Measurements from ENCODE around the gene TMEM120B.

Gene TMEM120B

DNA sequence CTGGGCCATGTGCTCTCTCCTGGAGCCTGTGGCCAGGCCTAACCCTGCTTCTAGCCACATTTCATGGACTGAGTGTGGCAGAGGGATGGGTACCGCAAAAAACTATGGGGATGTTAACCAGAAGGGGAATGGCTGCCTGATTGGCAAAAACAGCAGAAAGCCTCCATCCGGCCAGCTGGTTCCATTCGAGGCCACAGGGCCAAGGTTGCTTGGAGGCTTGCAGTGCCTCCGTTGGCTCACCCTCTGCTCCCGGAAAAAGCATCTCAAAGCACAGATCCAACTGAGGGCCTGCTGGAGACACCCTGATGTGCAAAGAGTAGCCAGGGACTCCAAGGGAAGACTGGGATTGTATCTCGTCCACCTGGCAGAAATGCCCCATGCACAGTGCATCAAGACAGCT is 16.5 kb downstream of the TMEM120B start:
- Histone ChIP-seq H3K4me3 (ENCODE audit: low read length in 2 of 2) (no peak overlapping the region), H3K18ac (ENCODE audit: low read length) (no peak overlapping the region), H2BK12ac (ENCODE audit: low read length) (no peak overlapping the region), H3K4me2 (ENCODE audit: insufficient read depth, low read length, poor library complexity, severe bottlenecking) (no peak overlapping the region), H3K4me1 (ENCODE audit: control insufficient read depth in 2 of 2, insufficient read depth in 1 of 2, low read depth in 1 of 2, low read length in 2 of 2) (no peaks in the 10 kb centered on the region), H3K36me3 (replicated peaks in 1 of 2; ENCODE audit: control insufficient read depth in 2 of 2, insufficient read depth in 2 of 2, low read length in 2 of 2) (peaks cover 0 to 2% of the 10 kb centered on the region in 2 donors), H3K23ac (ENCODE audit: low read depth, low read length, poor library complexity) (no peak overlapping the region), H4K91ac (ENCODE audit: low read depth, low read length, poor library complexity) (no peak overlapping the region), H3K14ac (ENCODE audit: low read length) (no peak overlapping the region), H3K27ac (replicated peaks; ENCODE audit: low read length) (no peak overlapping the region), H3K79me1 (ENCODE audit: low read depth, low read length) (no peaks in the 10 kb centered on the region), H3K9me3 (replicated peaks in 1 of 2; ENCODE audit: control insufficient read depth in 2 of 2, insufficient read depth in 1 of 2, low read depth in 1 of 2, low read length in 2 of 2) (no peaks in the 10 kb centered on the region), H3K27me3 (ENCODE audit: control insufficient read depth in 3 of 3, insufficient read depth in 3 of 3, low read depth in 1 of 3, low read length in 3 of 3) (no peaks in the 10 kb centered on the region), H2BK15ac (ENCODE audit: low read length) (no peak overlapping the region), H3K4ac (ENCODE audit: low read length) (no peak overlapping the region), H2BK5ac (ENCODE audit: low read length) (no peak overlapping the region), H3K9ac (ENCODE audit: low read depth, low read length, poor library complexity) (no peak overlapping the region), H4K8ac (ENCODE audit: low read depth, low read length) (no peak overlapping the region), H2BK120ac (ENCODE audit: low read depth, low read length) (no peak overlapping the region), H2AFZ (ENCODE audit: low read length) (no peak overlapping the region), H2AK5ac (ENCODE audit: low read depth, low read length) (no peak overlapping the region)
- no CpG with 5 or more reads among the region's 6 CpGs for WGBS, 2 donors (ENCODE audit: extremely low coverage in 2 of 2, insufficient read length in 2 of 2, insufficient replicate concordance in 1 of 2)
- no peak for DNase-seq (ENCODE audit: low spot score)

DNA sequence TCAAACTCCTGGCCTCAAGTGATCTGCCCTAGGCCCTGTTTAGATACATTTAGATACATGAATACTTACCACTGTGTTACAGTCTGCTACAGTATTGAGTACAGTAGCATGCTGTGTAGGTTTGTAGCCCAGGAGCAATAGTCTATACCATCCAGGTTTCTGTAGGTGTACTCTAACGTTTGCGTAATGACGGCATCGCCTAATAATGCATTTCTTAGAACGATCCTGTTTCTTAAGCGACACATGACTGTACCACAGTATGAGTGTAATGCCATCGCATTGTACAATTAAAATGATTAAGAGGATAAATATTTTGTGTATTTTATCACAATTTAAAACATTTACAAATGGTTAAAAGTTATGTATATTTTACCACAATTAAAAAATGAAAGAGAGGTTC is 18.9 kb downstream of the TMEM120B start:
- WGBS, 2 donors (ENCODE audit: extremely low coverage in 2 of 2, insufficient read length in 2 of 2, insufficient replicate concordance in 1 of 2) = no CpG with 5 or more reads among the region's 7 CpGs
- Histone ChIP-seq H3K79me1 (ENCODE audit: low read depth, low read length) (no peaks in the 10 kb centered on the region), H3K27ac (replicated peaks; ENCODE audit: low read length) (no peak overlapping the region), H3K23ac (ENCODE audit: low read depth, low read length, poor library complexity) (no peak overlapping the region), H2BK120ac (ENCODE audit: low read depth, low read length) (no peak overlapping the region), H2BK15ac (ENCODE audit: low read length) (no peak overlapping the region), H2AK5ac (ENCODE audit: low read depth, low read length) (no peak overlapping the region), H2BK12ac (ENCODE audit: low read length) (no peak overlapping the region), H3K4me3 (ENCODE audit: low read length in 2 of 2) (no peak overlapping the region), H2BK5ac (ENCODE audit: low read length) (no peak overlapping the region), H2AFZ (ENCODE audit: low read length) (no peak overlapping the region), H3K14ac (ENCODE audit: low read length) (no peak overlapping the region), H3K4me2 (ENCODE audit: insufficient read depth, low read length, poor library complexity, severe bottlenecking) (no peak overlapping the region), H3K27me3 (ENCODE audit: control insufficient read depth in 3 of 3, insufficient read depth in 3 of 3, low read depth in 1 of 3, low read length in 3 of 3) (no peaks in the 10 kb centered on the region), H4K91ac (ENCODE audit: low read depth, low read length, poor library complexity) (no peak overlapping the region), H3K18ac (ENCODE audit: low read length) (no peak overlapping the region), H3K9me3 (replicated peaks in 1 of 2; ENCODE audit: control insufficient read depth in 2 of 2, insufficient read depth in 1 of 2, low read depth in 1 of 2, low read length in 2 of 2) (no peaks in the 10 kb centered on the region), H3K9ac (ENCODE audit: low read depth, low read length, poor library complexity) (no peak overlapping the region), H3K4ac (ENCODE audit: low read length) (no peak overlapping the region), H3K36me3 (replicated peaks in 1 of 2; ENCODE audit: control insufficient read depth in 2 of 2, insufficient read depth in 2 of 2, low read length in 2 of 2) (no peaks in the 10 kb centered on the region), H3K4me1 (ENCODE audit: control insufficient read depth in 2 of 2, insufficient read depth in 1 of 2, low read depth in 1 of 2, low read length in 2 of 2) (no peaks in the 10 kb centered on the region), H4K8ac (ENCODE audit: low read depth, low read length) (no peak overlapping the region)
- DNase-seq (ENCODE audit: low spot score) = no peak

DNA sequence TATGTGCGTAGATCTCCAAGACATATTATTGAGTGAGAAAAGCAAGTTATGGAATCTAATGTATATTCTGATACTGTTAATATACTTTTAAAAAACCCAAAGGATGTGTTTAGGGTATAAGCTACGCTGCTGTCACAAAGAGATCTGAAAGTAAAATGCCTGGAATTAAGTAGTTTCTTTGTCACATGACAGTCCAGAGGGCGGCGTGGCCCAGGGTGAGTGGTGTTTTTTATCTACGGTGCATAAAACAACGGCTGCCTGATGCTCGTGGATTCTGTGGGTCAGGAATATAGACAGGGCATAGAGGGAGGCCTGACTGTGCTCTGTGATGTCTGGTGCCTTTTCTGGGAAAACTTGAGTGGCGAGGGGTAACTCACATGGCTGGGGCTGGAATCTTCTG is 21.3 kb downstream of the TMEM120B start:
- Histone ChIP-seq H3K79me1 (ENCODE audit: low read depth, low read length) (peaks cover 2% of the 10 kb centered on the region), H3K23ac (ENCODE audit: low read depth, low read length, poor library complexity) (no peak overlapping the region), H3K14ac (ENCODE audit: low read length) (no peak overlapping the region), H4K91ac (ENCODE audit: low read depth, low read length, poor library complexity) (no peak overlapping the region), H3K4ac (ENCODE audit: low read length) (no peak overlapping the region), H3K4me2 (ENCODE audit: insufficient read depth, low read length, poor library complexity, severe bottlenecking) (no peak overlapping the region), H2BK120ac (ENCODE audit: low read depth, low read length) (no peak overlapping the region), H3K27ac (replicated peaks; ENCODE audit: low read length) (no peak overlapping the region), H3K9me3 (replicated peaks in 1 of 2; ENCODE audit: control insufficient read depth in 2 of 2, insufficient read depth in 1 of 2, low read depth in 1 of 2, low read length in 2 of 2) (no peaks in the 10 kb centered on the region), H3K4me3 (ENCODE audit: low read length in 2 of 2) (no peak overlapping the region), H2AK5ac (ENCODE audit: low read depth, low read length) (no peak overlapping the region), H2AFZ (ENCODE audit: low read length) (no peak overlapping the region), H3K36me3 (replicated peaks in 1 of 2; ENCODE audit: control insufficient read depth in 2 of 2, insufficient read depth in 2 of 2, low read length in 2 of 2) (no peaks in the 10 kb centered on the region), H3K9ac (ENCODE audit: low read depth, low read length, poor library complexity) (no peak overlapping the region), H2BK12ac (ENCODE audit: low read length) (no peak overlapping the region), H2BK15ac (ENCODE audit: low read length) (no peak overlapping the region), H3K18ac (ENCODE audit: low read length) (no peak overlapping the region), H2BK5ac (ENCODE audit: low read length) (no peak overlapping the region), H3K27me3 (ENCODE audit: control insufficient read depth in 3 of 3, insufficient read depth in 3 of 3, low read depth in 1 of 3, low read length in 3 of 3) (no peaks in the 10 kb centered on the region), H3K4me1 (ENCODE audit: control insufficient read depth in 2 of 2, insufficient read depth in 1 of 2, low read depth in 1 of 2, low read length in 2 of 2) (no peaks in the 10 kb centered on the region), H4K8ac (ENCODE audit: low read depth, low read length) (no peak overlapping the region)
- DNase-seq (ENCODE audit: low spot score) = no peak
- no CpG with 5 or more reads among the region's 8 CpGs for WGBS, 2 donors (ENCODE audit: extremely low coverage in 2 of 2, insufficient read length in 2 of 2, insufficient replicate concordance in 1 of 2)

DNA sequence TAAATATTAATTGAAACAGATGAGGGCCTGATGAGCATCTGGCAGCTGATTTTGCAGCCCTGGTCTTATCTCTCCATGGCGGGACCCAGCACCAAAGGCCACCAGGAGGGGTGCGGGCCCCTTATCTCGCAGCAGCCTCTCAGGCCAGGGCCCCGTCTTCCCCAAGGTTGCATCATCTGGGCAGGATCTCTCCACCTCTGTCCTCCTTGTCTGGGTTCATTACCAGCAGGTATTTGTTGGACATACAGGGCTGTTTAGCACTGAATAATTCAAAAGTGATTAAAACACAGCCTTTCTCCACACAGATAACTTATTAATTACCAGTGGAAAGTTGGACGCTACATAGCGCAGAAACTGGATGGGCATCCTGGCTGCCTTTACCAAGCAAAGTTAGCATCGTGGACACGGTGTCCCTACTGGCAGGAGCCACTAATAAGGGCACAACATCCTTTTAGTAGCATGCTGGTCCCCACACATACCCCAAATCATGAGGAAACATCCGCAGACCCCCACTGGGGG is 25.8 kb downstream of the TMEM120B start:
- Histone ChIP-seq H3K4ac (ENCODE audit: low read length) (no peak overlapping the region), H2AK5ac (ENCODE audit: low read depth, low read length) (no peak overlapping the region), H4K91ac (ENCODE audit: low read depth, low read length, poor library complexity) (no peak overlapping the region), H3K18ac (ENCODE audit: low read length) (no peak overlapping the region), H3K23ac (ENCODE audit: low read depth, low read length, poor library complexity) (no peak overlapping the region), H3K27ac (replicated peaks; ENCODE audit: low read length) (no peak overlapping the region), H2AFZ (ENCODE audit: low read length) (no peak overlapping the region), H2BK15ac (ENCODE audit: low read length) (no peak overlapping the region), H4K8ac (ENCODE audit: low read depth, low read length) (no peak overlapping the region), H3K4me3 (ENCODE audit: low read length in 2 of 2) (no peak overlapping the region), H3K9ac (ENCODE audit: low read depth, low read length, poor library complexity) (no peak overlapping the region), H3K27me3 (ENCODE audit: control insufficient read depth in 3 of 3, insufficient read depth in 3 of 3, low read depth in 1 of 3, low read length in 3 of 3) (no peaks in the 10 kb centered on the region), H3K9me3 (replicated peaks in 1 of 2; ENCODE audit: control insufficient read depth in 2 of 2, insufficient read depth in 1 of 2, low read depth in 1 of 2, low read length in 2 of 2) (no peaks in the 10 kb centered on the region), H2BK12ac (ENCODE audit: low read length) (no peak overlapping the region), H3K14ac (ENCODE audit: low read length) (no peak overlapping the region), H3K4me1 (ENCODE audit: control insufficient read depth in 2 of 2, insufficient read depth in 1 of 2, low read depth in 1 of 2, low read length in 2 of 2) (no peaks in the 10 kb centered on the region), H3K79me1 (ENCODE audit: low read depth, low read length) (peaks cover 2% of the 10 kb centered on the region), H2BK120ac (ENCODE audit: low read depth, low read length) (no peak overlapping the region), H2BK5ac (ENCODE audit: low read length) (no peak overlapping the region), H3K36me3 (replicated peaks in 1 of 2; ENCODE audit: control insufficient read depth in 2 of 2, insufficient read depth in 2 of 2, low read length in 2 of 2) (no peaks in the 10 kb centered on the region), H3K4me2 (ENCODE audit: insufficient read depth, low read length, poor library complexity, severe bottlenecking) (no peak overlapping the region)
- no peak for DNase-seq (ENCODE audit: low spot score)
- no CpG with 5 or more reads among the region's 9 CpGs for WGBS, 2 donors (ENCODE audit: extremely low coverage in 2 of 2, insufficient read length in 2 of 2, insufficient replicate concordance in 1 of 2)
